ENCODE results near the gene TMX2. TPM values are rescaled to one million over a fixed set of nuclear protein-coding genes. Genes with fewer than 3 reads are reported as not detected.

Gene TMX2
- polyA plus RNA-seq, 1 donor from 2014 or later, result 130 TPM

DNA sequence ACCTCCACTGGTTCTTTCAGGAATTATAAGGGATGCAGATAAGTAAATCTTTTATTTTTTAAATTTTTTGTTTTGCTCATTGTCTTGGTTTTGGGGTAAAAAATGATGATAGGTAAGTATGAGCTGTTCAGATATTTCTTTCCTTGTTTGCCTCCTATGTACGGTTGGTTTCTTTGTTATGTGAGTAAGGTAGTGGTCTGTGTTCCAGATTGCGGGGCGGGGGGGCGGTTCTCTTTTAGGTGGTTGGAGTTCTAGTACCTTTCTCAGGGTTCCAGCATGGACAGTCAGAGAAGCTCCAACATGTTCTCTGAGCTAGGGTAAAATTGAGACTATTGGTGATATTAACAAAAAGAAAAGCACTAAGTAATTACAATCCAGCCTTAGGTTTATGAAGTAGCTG lies 51.6 kb downstream of the TMX2 start:
- peak overlapping the region; percentile 87 for H3K9ac ChIP-seq (ENCODE audit: low read length)
- no peaks in the 10 kb centered on the region for H3K27me3 ChIP-seq (ENCODE audit: insufficient read depth, low read depth, low read length)
- H2AFZ ChIP-seq (ENCODE audit: low read depth, low read length), result peak overlapping the region; percentile 51
- TF ChIP-seq TAF1 (IDR thresholded peaks at IDR 0.05; ENCODE audit: low read depth), result peak; percentile 13
- TF ChIP-seq SMC3 (conservative IDR thresholded peaks at IDR 0.05; ENCODE audit: poor library complexity), result no peak
- peaks cover 72% of the 10 kb centered on the region for H3K79me2 ChIP-seq (replicated peaks; ENCODE audit: insufficient read depth, low read length)
- peaks cover 6% of the 10 kb centered on the region for H3F3A ChIP-seq (ENCODE audit: insufficient read depth, low read length, poor library complexity, severe bottlenecking)
- peaks cover 7% of the 10 kb centered on the region for H4K20me1 ChIP-seq (ENCODE audit: insufficient read depth)
- no peaks in the 10 kb centered on the region for H3K36me3 ChIP-seq (ENCODE audit: insufficient read depth, low read length)
- peak overlapping the region; percentile 92 for H3K4me2 ChIP-seq (ENCODE audit: low read length)
- peak overlapping the region; percentile 68 for H3K4me3 ChIP-seq (ENCODE audit: low read length)
- H3K9me3 ChIP-seq (ENCODE audit: low read length), result no peaks in the 10 kb centered on the region
- peak overlapping the region; percentile 93 for H3K27ac ChIP-seq (ENCODE audit: low read length)
- no peaks in the 10 kb centered on the region for H3K9me2 ChIP-seq (ENCODE audit: insufficient read depth, low read length)

DNA sequence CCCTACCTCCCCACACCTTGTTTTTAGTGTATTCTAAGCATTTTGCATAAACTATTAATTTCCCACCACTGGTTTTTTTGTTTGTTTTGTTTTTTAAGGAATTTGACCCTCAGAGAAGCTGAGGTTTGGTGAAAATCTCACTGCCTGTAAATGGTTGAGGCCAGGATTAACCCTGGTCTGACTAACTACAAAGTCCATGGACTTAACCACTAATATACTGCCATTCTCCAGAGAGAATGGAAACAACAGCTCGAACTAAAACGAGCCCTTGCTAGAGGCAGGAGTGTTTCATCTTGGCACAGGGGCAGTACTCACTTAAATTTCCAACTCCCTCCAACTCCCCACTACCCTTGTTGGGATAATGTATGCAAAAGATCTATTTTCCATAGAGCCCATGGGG lies 52.2 kb downstream of the TMX2 start:
- H4K20me1 ChIP-seq (ENCODE audit: insufficient read depth), result peaks cover 7% of the 10 kb centered on the region
- no peak for TF ChIP-seq EP300 (conservative IDR thresholded peaks at IDR 0.05; ENCODE audit: poor library complexity, severe bottlenecking)
- TF ChIP-seq, protein P1, sequence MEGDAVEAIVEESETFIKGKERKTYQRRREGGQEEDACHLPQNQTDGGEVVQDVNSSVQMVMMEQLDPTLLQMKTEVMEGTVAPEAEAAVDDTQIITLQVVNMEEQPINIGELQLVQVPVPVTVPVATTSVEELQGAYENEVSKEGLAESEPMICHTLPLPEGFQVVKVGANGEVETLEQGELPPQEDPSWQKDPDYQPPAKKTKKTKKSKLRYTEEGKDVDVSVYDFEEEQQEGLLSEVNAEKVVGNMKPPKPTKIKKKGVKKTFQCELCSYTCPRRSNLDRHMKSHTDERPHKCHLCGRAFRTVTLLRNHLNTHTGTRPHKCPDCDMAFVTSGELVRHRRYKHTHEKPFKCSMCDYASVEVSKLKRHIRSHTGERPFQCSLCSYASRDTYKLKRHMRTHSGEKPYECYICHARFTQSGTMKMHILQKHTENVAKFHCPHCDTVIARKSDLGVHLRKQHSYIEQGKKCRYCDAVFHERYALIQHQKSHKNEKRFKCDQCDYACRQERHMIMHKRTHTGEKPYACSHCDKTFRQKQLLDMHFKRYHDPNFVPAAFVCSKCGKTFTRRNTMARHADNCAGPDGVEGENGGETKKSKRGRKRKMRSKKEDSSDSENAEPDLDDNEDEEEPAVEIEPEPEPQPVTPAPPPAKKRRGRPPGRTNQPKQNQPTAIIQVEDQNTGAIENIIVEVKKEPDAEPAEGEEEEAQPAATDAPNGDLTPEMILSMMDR (IDR thresholded peaks at IDR 0.05; ENCODE audit: poor library complexity, severe bottlenecking), result no peak
- TF ChIP-seq, protein P2, sequence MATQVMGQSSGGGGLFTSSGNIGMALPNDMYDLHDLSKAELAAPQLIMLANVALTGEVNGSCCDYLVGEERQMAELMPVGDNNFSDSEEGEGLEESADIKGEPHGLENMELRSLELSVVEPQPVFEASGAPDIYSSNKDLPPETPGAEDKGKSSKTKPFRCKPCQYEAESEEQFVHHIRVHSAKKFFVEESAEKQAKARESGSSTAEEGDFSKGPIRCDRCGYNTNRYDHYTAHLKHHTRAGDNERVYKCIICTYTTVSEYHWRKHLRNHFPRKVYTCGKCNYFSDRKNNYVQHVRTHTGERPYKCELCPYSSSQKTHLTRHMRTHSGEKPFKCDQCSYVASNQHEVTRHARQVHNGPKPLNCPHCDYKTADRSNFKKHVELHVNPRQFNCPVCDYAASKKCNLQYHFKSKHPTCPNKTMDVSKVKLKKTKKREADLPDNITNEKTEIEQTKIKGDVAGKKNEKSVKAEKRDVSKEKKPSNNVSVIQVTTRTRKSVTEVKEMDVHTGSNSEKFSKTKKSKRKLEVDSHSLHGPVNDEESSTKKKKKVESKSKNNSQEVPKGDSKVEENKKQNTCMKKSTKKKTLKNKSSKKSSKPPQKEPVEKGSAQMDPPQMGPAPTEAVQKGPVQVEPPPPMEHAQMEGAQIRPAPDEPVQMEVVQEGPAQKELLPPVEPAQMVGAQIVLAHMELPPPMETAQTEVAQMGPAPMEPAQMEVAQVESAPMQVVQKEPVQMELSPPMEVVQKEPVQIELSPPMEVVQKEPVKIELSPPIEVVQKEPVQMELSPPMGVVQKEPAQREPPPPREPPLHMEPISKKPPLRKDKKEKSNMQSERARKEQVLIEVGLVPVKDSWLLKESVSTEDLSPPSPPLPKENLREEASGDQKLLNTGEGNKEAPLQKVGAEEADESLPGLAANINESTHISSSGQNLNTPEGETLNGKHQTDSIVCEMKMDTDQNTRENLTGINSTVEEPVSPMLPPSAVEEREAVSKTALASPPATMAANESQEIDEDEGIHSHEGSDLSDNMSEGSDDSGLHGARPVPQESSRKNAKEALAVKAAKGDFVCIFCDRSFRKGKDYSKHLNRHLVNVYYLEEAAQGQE (IDR thresholded peaks at IDR 0.05; ENCODE audit: borderline replicate concordance), result no peak
- TF ChIP-seq TAF1 (IDR thresholded peaks at IDR 0.05; ENCODE audit: low read depth), result no peak

DNA sequence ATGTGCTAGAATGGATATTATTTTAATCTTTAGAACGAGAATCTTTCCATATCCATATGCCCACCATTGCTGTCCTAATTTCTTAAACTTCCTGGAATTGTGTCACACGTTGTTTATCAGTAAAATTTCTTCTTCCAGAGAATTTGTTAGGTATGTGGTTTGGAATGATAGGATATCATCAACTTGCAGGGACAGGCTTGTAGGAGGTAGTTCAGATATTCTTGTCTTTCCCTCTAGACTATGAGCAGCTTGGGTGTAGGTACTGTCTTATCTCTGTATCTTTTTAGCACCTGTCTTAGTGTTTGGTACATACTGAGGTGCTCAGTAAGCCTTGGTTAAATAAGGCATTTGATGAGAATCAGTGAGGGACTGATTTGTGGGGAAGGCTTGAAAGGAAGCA lies 52.6 kb downstream of the TMX2 start:
- Histone ChIP-seq H3K27ac (ENCODE audit: low read length) (peak overlapping the region; percentile 93), H3K4me3 (ENCODE audit: low read length) (peak overlapping the region; percentile 68), H4K20me1 (ENCODE audit: insufficient read depth) (peaks cover 7% of the 10 kb centered on the region), H2AFZ (ENCODE audit: low read depth, low read length) (no peak overlapping the region), H3K9me3 (ENCODE audit: low read length) (no peaks in the 10 kb centered on the region), H3K36me3 (ENCODE audit: insufficient read depth, low read length) (no peaks in the 10 kb centered on the region), H3K79me2 (replicated peaks; ENCODE audit: insufficient read depth, low read length) (peaks cover 81% of the 10 kb centered on the region), H3K27me3 (ENCODE audit: insufficient read depth, low read depth, low read length) (no peaks in the 10 kb centered on the region), H3K9ac (ENCODE audit: low read length) (peak overlapping the region; percentile 87), H3F3A (ENCODE audit: insufficient read depth, low read length, poor library complexity, severe bottlenecking) (peaks cover 6% of the 10 kb centered on the region), H3K4me2 (ENCODE audit: low read length) (peak overlapping the region; percentile 92), H3K9me2 (ENCODE audit: insufficient read depth, low read length) (no peaks in the 10 kb centered on the region)
- TF ChIP-seq SMC3 (conservative IDR thresholded peaks at IDR 0.05; ENCODE audit: poor library complexity) (no peak), TAF1 (IDR thresholded peaks at IDR 0.05; ENCODE audit: low read depth) (no peak)
- TF ChIP-seq, protein P2 (IDR thresholded peaks at IDR 0.05; ENCODE audit: borderline replicate concordance), result no peak

More for the DNA sequence above, 52.2 kb downstream of the TMX2 start:
- Histone ChIP-seq H3K4me2 (ENCODE audit: low read length) (peak overlapping the region; percentile 92), H3K4me3 (ENCODE audit: low read length) (peak overlapping the region; percentile 68), H3K79me2 (replicated peaks; ENCODE audit: insufficient read depth, low read length) (peaks cover 77% of the 10 kb centered on the region), H3K27me3 (ENCODE audit: insufficient read depth, low read depth, low read length) (no peaks in the 10 kb centered on the region), H2AFZ (ENCODE audit: low read depth, low read length) (no peak overlapping the region), H3K9me3 (ENCODE audit: low read length) (no peaks in the 10 kb centered on the region), H3K27ac (ENCODE audit: low read length) (peak overlapping the region; percentile 93), H3K36me3 (ENCODE audit: insufficient read depth, low read length) (no peaks in the 10 kb centered on the region), H3K9me2 (ENCODE audit: insufficient read depth, low read length) (no peaks in the 10 kb centered on the region), H3F3A (ENCODE audit: insufficient read depth, low read length, poor library complexity, severe bottlenecking) (peaks cover 6% of the 10 kb centered on the region), H3K9ac (ENCODE audit: low read length) (peak overlapping the region; percentile 87)
